ENCODE results near the gene DAAM1.

The DAAM1 gene

DNA sequence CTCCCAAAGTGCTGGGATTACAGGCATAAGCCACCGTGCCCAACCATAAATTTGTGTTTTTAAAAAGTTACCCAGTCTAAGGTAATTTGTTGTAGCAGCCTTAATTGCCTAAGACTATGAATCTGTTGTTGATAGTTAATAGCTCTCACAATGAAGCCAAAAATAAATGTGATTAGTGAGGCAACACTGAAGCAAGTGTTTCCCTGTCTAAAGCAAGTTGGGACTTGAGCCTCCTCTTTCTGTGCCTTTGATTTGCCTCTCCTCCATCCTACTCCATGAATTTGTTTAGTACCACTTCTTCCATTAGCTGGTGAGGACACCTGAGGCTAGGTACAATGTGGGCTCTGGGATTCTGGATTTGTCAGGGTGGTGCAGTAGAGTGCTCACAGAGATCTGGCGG lies 36.8 kb downstream of the DAAM1 start:
- no peak for DNase-seq

DNA sequence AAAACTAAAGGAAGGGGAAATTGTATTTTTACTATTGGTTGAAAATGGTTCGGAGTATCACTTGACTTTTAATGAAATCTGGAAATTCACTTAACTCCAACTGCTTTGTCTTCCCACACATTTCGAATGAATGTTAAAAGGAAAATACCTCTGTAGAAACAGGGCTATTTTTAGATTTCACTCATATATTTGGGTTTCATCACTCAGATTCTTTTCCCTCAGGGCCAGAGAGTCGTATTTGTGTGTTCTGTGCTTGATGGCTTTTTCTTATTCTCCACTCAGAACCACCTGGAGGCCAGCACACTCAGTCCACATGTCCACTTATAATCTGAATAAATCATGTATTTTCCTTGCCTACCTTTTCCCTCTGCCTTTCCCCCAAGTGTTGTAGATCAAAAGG lies 40.0 kb downstream of the DAAM1 start:
- no peak for DNase-seq

DNA sequence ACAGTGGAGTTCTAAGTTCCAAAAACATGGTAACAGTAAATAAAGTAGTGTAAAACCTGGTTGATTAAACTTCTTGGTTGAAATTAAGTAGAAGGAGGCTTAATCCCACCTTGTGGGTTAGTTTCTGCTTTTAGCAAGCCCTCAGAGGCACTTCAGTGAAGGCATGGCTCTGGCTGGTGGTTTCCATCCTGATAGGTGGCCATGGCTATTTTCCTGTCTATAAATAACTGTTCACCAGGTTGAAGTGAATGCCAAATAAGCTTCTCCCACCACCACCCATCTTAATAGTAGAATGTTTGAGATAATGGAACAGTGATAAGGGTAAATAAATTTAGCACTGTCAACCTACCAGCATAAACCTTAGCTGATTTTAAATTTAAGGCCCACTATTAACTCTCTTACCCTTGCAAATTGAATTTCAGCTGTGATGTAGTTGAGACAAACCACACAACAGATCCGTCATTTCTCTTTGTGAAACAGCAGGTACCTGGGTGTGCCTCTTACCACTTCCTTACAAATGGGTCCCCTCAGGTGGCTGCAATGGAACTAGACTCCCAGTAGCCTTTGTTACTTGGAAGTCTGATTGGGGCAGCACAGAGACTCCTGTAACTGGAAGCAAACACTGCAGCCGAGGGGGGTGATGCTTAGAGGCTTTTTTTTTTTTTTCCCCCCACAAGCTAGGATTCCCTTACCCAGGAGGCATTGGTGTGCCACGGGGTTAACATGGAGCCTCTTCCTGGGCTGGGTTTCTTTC lies 41.4 kb downstream of the DAAM1 start:
- no peak for DNase-seq

DNA sequence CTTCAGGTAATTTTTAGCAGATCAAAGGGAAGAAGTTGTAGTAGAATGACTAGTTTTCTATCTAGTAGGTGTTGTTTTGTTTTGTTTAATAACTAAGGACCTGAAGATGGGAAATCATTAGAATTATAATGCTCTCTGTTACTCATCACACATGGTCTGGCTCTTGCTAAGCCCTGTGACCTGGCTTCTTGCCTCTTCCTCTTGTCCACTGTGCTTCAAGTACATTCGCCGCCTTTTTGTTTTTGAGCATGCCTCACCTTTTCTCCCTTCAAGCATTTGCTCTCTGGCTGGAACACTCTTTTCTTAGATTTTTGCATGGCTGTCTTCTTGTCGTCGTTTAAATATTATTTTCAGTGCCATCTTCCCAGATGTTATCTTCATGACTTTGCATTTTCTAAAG lies 47.7 kb downstream of the DAAM1 start:
- no peak for DNase-seq

DNA sequence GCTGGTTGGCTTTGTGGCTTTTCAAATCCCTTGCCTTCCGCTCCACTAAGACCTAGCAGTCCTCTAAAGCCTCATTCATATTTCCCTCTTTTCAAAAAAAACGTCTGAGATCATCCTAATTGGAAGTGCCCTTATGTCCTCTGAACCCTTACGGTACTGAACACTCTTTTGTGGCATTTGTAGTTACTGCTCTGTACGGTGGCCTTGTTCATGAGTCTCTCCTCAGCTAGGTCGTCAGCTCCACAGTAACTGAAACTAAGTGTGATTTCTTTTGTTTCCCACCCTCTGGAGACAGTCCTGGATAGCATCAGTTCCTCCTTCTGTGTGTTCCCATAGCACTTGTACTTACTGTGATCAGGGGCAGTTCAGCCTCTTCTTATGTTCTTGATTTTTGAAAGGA lies 49.7 kb downstream of the DAAM1 start:
- no peak for DNase-seq

DNA sequence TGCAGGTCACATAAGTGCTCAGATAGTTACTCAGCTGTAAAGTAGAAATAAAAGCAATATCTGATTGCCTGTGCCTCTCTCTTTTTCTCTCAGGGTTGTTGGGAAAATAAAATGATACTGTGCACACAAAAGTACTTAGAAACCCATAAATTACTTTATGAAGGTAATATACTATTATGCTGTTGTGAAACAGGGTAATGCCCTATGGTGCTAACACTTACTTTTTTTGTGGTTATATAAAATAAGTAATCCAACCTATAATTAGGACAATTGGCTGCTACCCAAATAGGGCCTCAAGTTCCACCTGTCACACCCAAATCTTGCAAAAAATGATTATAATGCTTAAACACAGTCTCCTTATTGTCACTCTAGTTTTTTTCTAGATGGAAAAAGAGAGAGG lies 50.6 kb downstream of the DAAM1 start:
- no peak for DNase-seq

DNA sequence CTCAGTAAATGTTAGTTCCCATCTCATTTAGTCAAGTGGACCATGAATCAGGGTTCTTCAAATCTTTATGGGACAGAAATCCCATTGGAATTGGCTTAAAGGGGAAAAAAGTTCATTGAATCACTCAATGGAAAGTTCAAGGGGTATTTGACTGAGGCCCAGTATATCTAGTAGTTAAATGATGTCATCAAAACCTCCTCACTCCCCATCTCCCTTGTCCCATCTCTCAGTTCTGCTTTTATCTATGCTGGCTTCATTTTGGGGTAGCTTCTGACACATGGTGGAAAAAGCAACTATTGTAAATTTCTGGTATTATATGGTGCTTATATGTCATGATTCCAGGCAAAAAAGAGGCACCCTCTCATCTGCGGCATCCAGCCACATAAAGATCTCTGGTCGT lies 51.9 kb downstream of the DAAM1 start:
- no peak for DNase-seq

DNA sequence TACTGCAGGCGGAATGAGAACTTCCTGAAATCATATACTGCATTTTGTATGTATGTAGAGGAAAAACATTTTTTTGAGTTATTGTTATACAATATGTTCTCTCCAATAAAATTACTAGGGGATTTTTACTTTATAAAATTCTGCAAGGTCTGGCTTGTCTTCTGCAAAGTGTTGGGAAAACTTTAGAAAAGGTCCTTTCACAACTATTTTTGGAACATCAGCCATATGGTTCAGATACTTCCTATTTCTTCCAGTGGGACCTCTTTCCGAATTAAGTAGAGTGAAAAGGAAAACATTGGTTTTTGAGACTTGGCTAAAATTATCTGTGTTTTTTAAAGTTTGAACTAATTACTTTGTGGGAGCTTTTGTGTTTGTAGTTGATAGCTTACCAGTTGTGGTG lies 52.7 kb downstream of the DAAM1 start:
- no peak for DNase-seq

DNA sequence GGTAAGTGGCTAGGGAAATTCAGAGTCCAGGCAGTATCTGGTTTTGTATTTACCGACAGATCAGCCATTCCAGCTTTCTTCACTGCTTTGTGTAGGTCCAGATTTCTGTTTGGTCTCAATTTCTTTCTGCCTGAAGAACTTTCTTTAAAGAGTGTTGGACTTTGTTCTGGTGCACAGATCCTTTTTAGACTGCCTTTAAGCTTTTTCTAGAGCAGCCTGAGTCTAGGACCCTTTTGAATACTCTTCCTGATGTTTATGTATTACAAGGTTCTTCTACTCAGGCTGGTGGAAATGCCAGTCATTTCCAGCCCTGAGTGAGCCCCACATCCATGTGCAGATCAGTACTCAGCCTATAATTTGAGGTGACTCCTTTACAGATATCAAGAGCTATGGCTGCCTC lies 54.7 kb downstream of the DAAM1 start:
- DNase-seq, result no peak

DNA sequence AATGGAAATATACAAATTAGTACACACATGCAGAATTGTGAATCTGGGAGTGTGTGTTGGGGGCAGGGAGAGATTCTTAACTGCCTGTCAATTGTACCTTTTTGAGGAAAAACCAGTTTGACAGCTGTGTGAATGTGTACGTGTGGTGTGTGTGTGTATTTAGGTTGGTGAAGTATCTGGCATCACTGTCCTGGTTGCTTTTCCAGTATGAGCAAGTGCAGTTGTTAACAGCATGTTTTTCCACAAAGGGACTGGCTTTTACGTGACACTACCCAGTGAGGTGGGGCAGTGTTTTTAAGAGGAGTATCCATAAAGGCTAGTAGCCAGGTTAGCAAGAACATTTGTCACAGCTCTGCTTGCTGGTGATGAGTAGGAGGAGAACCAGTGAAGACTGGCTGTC lies 56.1 kb downstream of the DAAM1 start:
- DNase-seq, result peak; percentile 51

DNA sequence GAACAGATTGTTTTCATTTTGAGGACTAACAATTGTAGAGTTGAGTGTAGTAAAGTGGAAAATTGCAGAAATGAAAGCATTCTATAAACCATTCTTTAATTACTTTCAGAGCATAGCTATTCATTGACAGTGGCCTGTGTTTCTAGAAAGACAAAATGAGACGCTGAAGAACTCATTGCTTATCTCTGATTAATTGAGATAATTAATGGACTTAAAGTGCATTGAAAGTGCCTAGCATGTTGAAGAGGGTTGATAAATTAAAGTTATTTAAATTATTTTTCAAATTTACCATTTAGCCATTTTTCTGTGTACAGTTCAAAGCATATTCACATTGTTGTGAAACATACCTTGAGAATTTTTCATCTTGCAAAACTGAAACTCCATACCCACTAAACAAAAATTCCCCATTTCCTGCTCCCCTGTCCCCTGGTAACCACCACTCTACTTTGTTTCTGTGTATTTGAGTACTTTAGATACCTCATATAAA lies 57.4 kb downstream of the DAAM1 start:
- no peak for DNase-seq

DNA sequence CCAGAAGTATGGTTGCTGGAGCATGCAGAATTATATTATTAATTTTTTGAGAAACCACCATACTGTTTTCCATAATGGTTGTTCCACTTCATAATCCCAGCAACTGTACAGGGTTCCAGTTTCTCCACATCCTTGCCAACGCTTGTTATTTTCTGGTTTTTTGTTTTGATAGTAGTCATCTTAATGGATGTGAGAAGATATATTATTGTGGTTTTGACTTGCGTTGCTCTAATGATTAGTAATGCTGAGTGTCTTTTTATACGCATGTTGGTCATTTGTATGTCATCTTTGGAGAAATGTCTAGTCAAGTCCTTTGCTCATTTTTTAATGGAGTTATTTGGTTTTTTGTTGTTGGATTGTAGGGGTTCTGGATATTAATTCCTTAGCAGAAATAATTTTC lies 58.1 kb downstream of the DAAM1 start:
- DNase-seq, result no peak

DNA sequence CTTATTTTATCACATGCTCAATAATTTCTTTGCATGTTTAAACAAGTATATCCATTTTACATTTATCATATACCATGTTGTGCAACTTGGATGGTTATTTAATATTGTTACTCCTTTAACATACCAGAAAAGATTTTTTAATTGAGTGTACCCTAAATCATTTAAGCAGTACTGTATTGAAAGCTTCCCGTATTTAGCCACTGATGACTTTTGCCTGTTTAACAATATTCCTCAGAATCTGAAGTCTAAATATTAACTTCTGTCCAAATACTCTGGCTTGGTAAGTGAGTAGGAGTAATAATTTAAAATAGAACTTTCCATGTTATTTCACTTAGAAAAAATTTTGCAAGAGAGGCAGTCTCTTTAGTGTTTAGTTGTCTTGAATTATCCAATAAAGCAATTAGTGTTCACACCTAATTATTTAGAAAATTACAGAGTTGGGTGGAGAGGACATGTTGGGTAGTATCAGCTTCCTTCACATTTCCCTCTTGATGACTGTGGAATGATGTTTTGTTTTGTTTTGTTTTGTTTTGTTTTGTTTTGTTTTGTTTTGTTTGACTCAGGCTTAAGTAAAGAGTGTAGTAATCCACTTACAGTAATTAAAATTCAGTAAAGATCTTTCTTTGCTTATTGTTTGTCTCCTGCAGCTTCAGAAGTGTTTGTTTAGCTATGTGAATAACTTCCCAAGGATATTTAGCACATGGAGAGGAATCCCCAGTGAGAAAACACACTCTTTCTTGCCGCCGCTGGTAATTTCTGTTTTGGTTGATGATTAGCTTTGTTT lies 59.5 kb downstream of the DAAM1 start:
- DNase-seq, result no peak

DNA sequence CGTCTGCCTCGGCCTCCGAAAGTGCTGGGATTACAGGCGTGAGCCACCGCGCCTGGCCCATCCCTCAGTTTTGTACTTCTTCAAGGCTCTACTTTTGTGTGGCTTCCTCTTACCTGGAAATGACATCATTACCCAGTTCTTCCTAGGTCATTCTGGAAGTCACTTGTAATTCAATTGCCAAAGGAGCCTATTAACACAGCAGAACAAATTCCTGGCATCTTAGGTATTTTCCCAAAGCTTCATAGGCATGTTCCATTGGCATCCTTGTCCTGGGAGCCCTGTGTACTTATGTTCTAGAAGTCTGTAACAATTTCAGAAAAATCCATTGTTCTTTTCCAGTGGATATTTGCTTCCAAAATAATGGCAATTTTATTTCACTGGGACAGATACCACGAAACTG lies 60.6 kb downstream of the DAAM1 start:
- no peak for DNase-seq

DNA sequence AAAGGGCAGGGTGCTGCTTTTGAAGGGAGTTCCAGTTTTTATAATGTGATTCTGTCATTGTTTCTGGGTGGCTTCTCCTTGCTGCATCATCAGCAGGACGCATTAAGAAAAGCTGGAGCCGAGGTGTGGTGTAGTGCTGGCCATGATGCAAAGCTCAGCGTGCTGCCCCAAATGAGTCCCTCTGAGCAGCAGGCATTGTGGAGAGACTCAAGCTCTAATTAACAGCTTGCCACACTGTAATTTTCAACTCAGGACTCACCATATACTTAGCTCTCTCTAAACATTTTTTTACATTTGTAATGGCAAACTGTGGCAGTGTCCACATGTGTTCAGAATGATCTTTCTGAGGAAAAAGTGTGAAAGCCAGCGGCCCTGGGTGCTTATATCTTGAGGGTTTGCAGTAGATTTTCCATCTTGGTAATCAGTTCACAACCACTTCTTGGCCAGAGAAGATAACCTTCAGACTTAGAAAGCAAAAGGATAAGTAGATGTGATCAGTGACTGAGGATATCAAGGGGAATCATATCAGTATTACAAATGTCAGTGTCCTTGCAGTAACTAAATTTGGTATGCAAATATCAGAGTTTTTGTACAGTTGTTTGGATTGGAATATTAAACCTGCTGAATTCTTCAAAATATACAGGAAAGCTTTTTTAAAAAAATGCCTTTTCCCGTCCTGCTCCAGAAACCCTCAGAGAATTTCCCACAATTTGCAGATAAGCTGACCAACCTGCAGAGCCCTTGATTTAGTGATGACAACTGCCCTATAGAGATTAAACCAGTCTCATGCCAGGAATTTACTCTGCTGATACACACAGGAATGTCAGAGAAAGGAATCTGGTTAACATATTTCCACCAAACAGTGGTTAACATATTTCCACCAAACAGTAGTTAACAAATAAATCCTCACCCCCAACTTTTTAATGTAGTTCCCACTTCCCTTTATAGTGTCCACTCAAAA lies 63.6 kb downstream of the DAAM1 start:
- no peak for DNase-seq

DNA sequence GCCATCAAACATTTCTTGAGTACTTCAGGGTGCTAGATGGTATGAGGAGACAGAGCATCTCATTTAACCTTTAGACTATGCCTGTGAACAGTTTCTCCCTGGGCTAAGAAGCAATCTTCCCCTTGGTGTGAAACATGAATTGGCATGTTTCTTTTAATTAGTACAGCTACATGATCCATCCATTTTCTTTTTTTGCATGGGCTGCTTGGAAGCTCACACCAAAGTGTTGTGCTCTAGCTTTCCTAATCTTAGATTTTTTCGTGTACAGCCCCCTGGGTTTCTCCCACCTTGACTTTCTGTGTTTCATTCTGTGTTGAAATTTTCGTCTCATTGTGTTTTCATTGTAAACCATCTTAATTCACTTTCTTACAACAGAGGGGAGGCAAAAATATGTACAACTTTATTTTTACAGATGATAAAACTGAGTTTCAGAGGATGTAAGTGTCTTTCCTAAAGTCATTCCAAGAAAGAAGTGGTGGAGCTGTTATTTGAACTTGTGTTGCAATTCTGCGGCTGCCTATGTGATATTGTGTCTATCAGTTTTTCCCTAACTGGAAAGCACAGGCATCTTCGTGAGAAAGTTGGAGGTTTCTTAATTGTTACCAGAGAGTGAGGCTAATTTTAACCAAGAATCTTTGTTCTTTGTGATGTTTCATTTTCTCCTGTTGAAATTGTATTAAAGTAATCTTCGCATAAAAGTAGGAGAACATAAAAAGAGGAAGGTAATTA lies 64.5 kb downstream of the DAAM1 start:
- DNase-seq, result no peak

DNA sequence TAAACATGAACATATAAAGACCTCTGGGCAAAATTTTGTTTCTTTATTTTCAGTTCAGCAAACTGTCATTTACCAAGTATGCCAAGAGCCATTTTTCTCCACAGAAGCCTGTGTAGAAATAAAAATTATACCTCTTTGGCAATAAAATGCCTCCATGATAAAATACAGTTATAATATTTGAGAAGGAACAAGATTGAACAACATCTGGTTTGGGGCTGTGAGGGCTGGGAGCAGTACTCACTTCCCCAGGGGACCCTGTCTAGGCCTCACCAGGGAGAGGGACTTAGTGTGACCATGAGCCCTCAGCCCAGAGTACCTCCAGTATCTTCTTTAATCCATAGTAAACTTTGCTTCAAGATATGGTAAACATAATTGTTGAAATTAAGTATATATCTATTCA lies 65.1 kb downstream of the DAAM1 start:
- DNase-seq, result no peak

DNA sequence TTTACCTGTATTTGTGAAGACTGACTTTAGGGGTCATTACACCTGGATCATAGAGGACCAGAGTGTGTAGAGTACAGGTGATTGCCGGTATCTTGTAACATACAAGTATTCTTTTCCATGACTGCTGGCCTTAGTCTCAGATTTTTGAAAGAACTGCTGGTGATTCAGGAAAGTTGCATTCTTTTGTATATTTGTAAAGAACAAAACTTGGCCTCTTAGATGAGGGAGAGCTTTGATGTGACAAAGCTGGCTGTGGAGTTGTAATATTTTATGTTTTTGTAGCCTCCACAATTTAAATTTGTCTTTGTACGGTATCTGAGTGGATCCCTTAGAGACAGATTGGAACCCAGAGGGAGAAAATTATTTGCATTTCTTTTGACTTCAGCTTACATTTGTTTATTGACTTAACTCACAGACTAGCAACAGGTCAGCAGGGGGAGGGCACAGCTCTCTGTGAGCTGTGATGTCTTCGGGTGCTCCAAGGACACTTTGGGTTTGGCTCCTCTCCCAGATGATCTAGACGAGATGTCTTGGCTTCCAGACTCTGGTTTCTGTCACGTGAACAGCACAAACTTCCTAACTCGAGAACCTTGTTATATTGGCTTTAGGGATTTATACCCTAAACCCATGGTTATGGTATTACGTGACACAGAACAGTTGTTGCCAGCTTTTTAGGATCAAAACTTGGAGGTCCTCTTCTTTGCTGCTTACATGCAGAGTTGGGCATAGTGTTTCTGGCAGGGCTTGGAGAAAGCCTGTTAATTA lies 65.9 kb downstream of the DAAM1 start:
- DNase-seq, result no peak

DNA sequence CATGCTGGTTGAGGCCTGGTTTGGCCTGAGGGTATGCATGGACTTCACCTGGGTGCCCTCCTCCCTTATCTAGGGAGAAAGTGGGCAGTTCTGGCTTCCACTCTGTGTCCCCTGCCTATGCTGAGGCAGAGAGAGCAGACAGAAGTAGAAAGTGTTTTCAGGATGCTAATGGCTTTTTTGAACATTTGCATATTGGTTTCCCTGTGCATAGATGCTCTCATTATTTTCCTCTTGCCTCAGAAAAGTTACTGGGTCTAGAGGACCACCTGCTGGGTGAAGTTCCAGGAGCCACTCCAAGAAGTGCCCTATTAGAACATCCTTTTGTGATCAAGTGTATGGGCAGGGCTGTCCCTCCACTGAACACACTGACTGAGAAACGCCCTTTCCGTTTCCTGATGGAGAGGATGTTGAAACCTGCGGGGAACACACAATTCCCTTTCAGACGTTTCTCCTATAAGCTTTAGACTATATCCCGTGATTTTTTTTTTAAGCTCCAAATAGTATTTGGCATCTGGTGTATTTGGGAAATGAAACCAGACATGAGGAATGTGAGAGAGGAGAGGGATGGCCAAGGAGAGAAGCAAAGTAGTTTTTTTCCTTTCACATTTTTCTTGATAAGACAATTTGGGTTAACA lies 66.6 kb downstream of the DAAM1 start:
- DNase-seq, result no peak

DNA sequence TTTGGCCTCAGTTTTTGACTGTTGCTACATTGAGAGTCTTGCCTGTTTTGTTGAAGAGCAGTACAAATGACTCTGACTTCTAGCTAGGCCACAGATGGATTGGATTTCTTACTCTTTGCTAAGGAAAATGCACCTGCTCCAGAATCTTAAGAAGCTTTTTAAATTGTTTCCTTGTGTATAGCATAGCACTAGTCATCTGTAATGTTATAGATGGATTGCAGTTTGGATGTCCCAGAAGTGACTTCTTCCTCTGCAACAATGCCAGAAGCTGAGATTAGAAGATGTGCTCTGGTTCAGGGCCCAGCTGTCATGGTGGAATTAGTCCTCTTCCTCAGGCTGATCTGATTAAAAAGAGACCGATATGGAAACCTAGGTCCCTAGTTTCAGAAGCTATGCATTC lies 67.9 kb downstream of the DAAM1 start:
- no peak for DNase-seq

DNA sequence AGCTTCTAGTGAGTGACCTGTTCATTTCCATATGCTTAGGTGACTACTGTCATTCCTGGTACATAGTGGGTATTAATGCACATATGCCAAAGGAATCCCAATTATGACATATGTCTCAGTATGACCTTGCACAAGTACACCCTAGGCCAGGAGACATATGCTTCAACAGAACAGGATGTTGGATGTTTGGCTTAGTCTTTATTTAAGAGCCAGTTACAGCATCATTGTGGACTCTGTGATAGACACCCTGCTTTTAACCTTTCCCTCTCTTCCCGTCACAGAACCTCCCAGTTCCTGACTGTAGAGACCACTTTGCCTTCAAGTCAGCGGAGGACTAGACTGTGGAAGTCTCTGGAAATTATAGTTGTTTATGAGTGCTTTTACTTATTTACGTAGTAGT lies 72.9 kb downstream of the DAAM1 start:
- no peak for DNase-seq

Measured in DMS153 (cell line).